SH-SY5Y (cell line): ENCODE results near the gene ACVR1.

Experiments
- GATA2 ChIP-seq: IDR thresholded peaks from 2 replicates; pipeline ENCODE4 v1.6.1; 2011; ENCODE audit warnings: mild to moderate bottlenecking, low read depth, low read length
- GATA3 ChIP-seq: IDR thresholded peaks from 2 replicates; pipeline ENCODE4 v1.6.1; 2011; ENCODE audit warnings: low read depth, mild to moderate bottlenecking, low read length, moderate library complexity

GRCh38 chr2:157759855-157760254 is 116.3 kb downstream of the ACVR1 start:
- TF ChIP-seq GATA3 (no peak), GATA2 (no peak)
